ACHN (cell line): ENCODE measurements around the gene UBXN10.
"Not testable (repeated sequence)": the region's sequence is repeated elsewhere in the genome, so short reads cannot be mapped to it uniquely, and the experiment has no call there.

ENCODE experiments used
- DNase-seq: peaks from one replicate; pipeline ENCODE4 v3.0.0-alpha.2; 2015
- in situ Hi-C: cut with HindIII; loops from 2 replicates; pipeline ENCODE4 v1.10.0; 2017; ENCODE audit warnings: low sequenced_read_pairs, low pct_ligation_motif_present, low pct_unique_long_range_greater_than_20kb

The UBXN10 gene

DNA sequence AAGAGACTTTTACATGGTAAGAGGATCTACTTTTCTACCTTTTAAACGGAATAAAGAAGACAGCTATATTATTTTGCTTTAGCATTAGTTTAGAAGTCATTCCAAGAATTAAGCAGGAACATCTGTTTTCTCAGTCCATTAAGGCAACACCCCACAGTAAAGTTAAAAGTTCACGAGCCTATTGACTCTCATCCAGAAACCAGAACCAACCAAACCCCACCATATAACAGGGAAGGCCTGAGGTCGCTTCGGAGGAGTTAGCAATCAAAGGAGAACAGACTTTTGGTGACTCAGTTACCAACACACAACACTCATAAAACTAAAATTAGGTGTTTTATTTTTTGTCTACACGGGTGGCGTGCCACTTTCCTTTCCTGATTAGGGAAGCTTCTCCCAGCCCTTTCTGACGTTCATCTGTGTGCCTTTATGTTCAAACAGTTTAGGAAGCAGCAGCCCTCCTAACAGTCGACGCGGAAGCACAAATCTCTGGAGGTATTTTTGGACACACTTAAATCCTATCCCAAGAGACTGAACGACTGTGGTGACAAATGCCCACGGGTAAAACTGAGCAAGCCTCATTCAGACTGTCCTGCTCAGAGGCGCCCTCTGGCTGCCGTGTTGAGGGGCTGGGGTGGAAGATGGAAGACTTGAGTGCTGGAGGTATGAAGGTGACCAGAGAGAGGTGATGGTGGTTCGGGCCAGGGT, 9.0 kb downstream of the UBXN10 start:
- in situ Hi-C loops = no loop called here
- peak; percentile 38 for DNase-seq

DNA sequence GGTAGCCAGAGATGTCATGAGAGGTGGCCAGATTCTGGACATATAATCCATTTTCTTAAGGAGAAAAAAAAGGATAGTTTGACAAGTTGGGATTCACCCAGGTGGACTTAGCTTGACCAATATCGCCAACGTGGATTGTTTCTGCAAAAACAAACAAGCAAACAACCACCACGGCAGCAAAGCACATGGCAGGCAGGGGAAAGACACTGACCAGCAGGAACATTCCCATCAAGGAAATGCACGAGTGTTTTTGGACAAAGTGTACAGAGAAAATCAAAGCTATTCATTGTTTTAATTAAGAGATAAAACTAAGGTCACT, 9.5 kb downstream of the UBXN10 start:
- no peak for DNase-seq
- in situ Hi-C loops = no loop called here

GRCh38 chr1:20197329-20197791, 11.5 kb downstream of the UBXN10 start:
- in situ Hi-C loops = no loop called here
- DNase-seq = no peak

DNA sequence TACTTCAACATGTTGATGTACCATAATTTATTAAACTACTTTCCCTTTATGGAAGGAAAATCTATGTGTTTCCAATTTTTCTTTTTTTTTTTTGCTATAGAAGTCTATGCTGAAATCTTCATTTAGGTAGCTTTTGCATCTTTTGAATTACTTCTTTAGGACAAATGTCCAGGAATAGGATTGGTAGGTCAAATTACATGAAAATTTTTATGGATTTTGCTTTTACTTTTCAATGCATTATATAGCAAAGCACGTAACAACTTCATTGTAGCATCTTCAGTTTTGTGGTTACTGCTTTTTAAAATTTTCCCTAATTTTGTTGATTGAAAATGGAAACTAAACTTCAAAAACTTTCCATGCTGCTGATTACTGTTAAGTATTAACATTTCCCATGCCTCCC, 12.4 kb downstream of the UBXN10 start:
- in situ Hi-C loops = no loop called here
- DNase-seq = no peak

- no peak for DNase-seq
- in situ Hi-C loops = no loop called here
Observed at GRCh38 chr1:20198918-20199317, 13.0 kb downstream of the UBXN10 start.

DNA sequence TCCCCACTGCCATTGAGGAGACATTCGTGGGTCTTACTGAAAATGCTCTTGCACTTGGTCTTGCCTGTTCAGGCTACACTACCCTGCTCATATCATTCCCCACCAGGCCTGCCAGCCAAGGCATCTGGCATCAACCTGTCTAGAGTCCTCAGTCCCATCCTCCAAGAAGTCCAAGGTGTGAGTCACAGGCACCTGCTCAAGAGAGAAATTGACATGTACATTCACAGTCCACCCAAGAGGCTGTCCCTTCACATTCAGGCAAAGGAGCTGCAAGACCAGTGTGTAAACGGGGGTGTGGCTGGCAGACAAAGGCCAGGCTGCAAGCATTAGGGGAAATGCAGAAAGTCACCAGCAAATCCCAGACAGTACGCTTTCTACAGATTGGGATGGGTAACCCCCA, 13.5 kb downstream of the UBXN10 start:
- in situ Hi-C loops = no loop called here
- DNase-seq = no peak

- in situ Hi-C loops = no loop called here
- DNase-seq = no peak
Observed at GRCh38 chr1:20199840-20200239, 13.9 kb downstream of the UBXN10 start.

- in situ Hi-C loops = no loop called here
- DNase-seq = no peak
Observed at GRCh38 chr1:20200966-20201365, 15.1 kb downstream of the UBXN10 start.

GRCh38 chr1:20202166-20202565, 16.3 kb downstream of the UBXN10 start:
- no peak for DNase-seq
- in situ Hi-C loops = no loop called here

DNA sequence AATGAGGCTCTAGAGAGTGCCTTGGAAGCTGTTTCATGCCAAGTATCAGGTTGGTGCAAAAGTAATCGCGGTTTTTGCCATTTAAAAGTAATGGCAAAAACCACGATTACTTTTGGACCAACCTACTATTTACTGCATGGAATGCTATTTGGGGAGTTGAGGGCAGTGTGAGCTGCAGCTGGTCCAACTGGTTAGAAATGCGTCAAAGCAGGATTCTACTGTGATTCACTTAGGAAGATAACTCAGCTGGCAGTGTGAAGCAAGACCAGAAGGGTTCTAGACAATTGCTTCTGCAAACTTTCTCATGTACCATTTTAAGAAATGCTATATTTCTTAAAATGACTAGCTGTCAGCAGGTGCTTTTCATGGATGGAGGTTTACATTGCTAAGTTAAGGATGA, 21.6 kb downstream of the UBXN10 start:
- no peak for DNase-seq
- in situ Hi-C loops = no loop called here

- DNase-seq = no peak
- in situ Hi-C loops = no loop called here
Observed at GRCh38 chr1:20209471-20209870, 23.6 kb downstream of the UBXN10 start.

- in situ Hi-C loops = no loop called here
Observed at GRCh38 chr1:20210736-20211460, 25.0 kb downstream of the UBXN10 start.

GRCh38 chr1:20211511-20211931, 25.6 kb downstream of the UBXN10 start:
- no peak for DNase-seq
- in situ Hi-C loops = no loop called here

More at GRCh38 chr1:20210736-20211460, 25.0 kb downstream of the UBXN10 start:
- no peak for DNase-seq

GRCh38 chr1:20212085-20212684, 26.3 kb downstream of the UBXN10 start:
- in situ Hi-C loops = no loop called here
- no peak for DNase-seq

DNA sequence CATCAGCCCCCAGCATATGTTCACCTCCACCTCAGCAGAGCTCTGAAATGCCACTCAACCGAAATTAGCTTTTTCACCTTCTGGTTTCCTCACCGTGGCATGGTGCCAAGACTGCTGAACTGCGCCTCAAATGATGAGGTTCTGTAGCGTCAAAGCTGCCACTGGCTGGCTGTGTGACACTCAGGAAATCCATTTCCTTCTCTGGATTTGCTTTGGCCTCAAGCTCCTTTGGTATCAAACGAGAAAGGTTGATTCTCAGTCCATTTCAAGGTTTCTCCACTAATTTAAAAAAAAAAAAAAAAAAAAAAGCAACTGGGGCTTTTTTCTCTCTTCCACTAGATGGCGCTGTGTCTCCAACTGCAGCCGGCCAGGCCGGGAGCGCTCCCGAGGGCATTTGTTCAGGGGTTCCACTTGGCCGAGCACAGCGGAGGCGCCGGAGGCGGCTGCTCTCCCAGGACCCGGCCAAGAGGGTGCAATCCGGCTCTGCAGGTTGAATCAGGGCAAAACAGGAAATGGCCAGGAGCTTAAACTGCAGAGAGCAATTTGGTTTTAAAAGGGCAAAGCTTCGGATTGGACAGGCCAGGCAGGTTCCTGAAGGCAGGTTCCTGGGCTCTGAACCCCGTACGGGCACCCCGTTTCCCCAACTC, 26.9 kb downstream of the UBXN10 start:
- in situ Hi-C loops = no loop called here
- peak; percentile 88 for DNase-seq

DNA sequence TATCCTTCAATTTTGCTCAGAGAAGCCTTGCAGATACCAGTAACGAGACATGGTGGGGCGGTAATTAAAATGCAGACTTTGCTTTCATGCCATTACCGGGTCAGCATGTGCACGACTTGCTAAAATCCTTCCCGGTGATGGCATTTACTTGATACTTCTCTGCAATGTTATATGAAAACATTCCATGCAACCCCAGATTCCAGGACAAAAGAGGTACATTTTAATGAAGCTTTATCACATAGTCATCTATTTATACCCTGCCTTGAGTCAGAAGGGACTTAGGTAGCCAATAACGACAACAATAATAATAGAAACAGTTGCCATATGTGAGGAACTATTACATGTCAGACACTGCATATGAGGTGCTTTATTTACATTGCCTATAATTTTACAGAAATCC, 29.8 kb downstream of the UBXN10 start:
- in situ Hi-C loops = no loop called here

DNA sequence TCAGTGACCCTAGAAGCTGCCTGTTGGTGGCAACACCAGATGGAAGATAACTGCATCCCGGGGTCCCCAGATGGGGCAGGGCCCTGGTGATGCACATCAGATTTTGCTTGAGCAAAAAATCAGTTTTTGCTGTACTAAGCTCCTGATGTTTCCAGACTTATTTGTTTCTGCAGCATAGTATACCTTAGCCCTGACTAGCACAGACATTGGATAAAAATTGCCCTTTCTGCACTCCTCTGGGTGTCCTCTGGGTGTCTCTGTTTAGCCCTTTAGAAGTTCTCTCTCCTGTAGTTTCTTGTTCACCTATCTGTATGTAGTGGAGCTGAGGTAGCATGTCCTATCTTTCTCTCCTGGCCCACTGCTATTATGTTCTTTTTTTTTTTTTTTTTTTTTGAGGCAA, 30.7 kb downstream of the UBXN10 start:
- DNase-seq = peak; percentile 2
- in situ Hi-C loops = no loop called here

More for the DNA sequence above, 29.8 kb downstream of the UBXN10 start:
- DNase-seq = no peak

GRCh38 chr1:20219053-20219452, 33.2 kb downstream of the UBXN10 start:
- in situ Hi-C loops, DNase-seq: not testable (repeated sequence)

GRCh38 chr1:20220036-20220435, 34.1 kb downstream of the UBXN10 start:
- DNase-seq = no peak
- in situ Hi-C loops = no loop called here
